HS-27A (cell line): ENCODE measurements around the gene RAI14.
"Not testable (repeated sequence)": the region's sequence is repeated elsewhere in the genome, so short reads cannot be mapped to it uniquely, and the experiment has no call there.

Source experiments
- DNase-seq: peaks from one replicate; pipeline ENCODE4 v3.0.0-alpha.2; 2012; ENCODE audit warnings: low read depth, missing footprints

The RAI14 gene

DNA sequence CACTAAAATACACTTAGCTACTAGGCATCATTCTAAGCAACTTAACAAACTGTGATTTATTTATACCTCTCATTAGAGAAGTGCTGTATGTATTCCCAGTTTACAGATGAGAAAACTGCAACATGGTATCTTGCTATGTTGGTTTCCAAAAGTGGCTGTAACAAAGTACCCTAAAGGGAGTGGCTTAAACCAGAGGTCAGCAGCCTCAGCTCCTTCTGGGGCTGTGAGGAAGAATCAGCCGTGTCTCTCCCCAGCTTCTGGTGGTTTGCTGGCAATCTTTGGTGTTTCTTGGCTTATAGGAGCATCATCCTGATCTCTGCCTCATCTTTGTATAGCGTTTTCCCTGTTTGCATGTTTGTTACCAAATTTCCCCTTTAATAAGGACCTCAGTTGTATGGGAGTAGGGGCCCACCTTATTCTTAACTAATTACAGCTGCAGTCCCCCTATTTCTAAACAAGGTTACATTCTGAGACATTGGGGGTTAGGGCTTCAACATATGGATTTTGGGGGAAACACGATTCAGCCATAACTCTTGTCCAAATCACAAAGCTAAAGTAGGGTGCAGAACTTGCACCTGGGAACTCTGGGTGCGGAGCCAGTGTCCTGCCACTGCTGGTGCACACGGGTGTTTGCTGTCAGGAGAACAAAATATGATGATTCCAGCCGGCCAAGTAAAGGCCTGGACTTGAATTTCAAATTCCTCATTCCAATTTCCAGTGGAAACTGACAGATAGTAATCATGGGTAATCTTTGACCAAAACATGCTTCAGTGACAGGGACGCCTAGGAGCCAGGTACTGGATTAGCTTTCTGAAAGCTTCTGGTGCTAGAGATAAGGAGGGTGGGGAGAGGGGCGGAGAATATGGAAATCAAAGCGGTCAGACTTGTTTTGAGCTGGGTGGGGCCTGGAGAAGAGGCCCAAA, 43.3 kb downstream of the RAI14 start:
- DNase-seq: no peak

GRCh38 chr5:34700078-34700452, 43.9 kb downstream of the RAI14 start:
- DNase-seq: no peak

- not testable (repeated sequence) for DNase-seq
Measured at GRCh38 chr5:34701442-34701841, 45.3 kb downstream of the RAI14 start.

GRCh38 chr5:34703767-34704713, 47.9 kb downstream of the RAI14 start:
- no peak for DNase-seq

DNA sequence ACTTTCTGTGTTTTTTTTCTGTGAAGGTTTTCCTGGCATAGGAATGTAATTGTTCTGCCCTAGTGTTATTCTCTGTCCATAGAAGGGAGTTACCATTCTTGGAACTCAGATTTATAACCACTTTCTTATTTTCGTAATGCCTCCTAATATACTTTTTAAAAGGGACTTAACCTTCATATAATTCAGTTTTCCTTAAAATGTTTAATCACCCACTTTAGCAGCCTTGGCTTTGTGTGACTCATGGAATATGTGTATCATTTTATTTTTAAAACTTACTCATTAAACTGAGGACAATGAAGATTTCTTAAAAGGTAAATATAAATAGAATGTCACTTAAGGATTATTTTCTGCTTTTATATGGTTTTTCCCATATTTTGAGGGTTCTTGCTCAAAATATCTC, 50.0 kb downstream of the RAI14 start:
- DNase-seq: no peak

- no peak for DNase-seq
Measured at GRCh38 chr5:34707451-34708107, 51.5 kb downstream of the RAI14 start.

DNA sequence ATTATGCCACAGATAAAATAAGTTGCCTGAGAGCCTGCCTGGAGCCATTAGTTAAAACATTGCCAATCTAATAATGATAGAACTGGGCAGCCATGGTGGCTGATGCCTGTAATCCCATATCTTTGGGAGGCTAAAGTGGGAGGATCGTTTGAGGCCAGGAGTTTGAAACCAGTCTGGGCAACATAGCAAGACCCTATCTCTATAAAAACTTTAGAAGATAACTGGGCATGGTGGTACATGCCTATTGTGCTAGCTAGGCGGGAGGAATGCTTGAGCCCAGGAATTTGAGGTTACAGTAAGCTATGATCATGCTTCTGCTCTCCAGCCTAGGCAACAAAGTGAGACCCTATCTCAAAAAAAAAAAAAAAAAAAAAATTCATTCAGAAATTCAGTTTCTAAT, 52.6 kb downstream of the RAI14 start:
- DNase-seq: no peak

GRCh38 chr5:34709861-34710673, 53.9 kb downstream of the RAI14 start:
- peak; percentile 81 for DNase-seq

DNA sequence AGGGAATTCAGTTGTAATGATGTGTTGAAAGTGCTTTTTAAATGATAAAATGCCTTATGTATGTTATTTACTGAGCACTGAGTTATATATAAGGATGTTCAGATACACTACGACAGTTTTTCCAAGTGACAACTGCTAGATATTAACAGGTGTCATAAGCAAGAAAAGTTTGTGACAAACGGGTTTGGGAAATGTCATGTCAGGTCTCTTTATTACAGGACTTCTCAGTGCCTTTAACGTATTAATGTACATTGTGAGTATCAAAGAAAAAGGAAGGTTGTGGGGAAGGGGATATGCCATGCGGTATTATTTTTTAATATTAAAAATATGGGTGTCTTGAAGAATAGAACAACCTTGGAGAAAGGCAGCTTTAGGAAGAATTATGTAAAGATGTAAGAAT, 56.4 kb downstream of the RAI14 start:
- DNase-seq: no peak

DNA sequence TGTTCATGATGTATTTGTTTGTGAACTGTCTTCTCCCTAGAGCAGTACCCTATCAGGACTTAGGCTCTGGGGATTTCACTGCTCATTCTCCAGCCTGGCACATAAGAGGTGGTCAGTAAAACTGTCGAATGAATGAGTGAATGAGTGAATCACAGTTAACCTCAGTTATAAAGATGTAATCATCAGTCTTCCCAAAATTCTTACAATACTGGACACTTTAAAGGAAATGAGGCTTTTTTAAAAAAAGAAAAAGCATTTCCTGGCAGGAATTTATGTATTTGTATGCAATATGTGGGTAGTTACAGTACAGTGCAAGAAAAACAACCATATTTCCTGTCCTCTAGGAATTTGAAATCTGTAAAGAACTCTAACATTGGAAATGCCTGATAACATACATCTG, 59.6 kb downstream of the RAI14 start:
- no peak for DNase-seq

DNA sequence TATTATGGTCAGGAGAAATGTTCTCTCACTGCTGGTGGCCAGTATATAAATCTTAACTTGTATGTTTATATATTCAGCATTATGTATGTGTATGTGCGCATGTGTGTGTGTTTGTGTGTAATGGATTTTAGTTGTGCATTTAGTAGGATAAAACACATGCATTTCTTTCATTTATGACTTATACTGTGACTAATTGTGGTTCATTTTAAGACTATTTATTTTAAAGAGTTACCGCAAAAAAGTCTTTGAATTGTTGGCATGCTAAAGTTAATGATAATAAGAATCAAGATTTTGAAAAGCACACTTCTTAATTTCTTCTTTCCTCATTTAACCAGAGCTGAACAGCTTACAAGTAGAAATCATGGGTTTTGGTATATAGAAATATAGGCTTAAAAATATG, 60.9 kb downstream of the RAI14 start:
- no peak for DNase-seq

- peak; percentile 93 for DNase-seq
Measured at GRCh38 chr5:34717426-34718327, 61.5 kb downstream of the RAI14 start.

DNA sequence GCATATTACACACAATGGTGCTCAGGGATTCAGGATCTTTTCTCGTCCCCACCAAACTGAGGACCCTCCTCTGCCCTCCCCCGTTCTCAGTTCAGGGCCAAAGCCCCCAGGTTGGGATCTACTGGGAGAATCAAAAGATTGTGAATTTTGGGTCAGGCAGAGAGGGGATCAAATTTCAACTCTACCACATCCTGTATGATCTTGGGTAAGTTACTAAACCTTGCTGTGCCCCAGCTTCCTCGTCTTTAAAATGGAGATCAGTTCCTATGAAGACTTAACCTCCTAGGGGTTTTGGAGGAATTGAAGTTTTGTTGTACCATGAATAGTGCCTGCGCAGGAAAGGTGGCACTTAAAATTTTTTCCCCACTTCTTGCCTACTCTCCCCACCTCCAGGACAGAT, 62.4 kb downstream of the RAI14 start:
- no peak for DNase-seq

- no peak for DNase-seq
Measured at GRCh38 chr5:34719029-34719428, 62.9 kb downstream of the RAI14 start.

DNA sequence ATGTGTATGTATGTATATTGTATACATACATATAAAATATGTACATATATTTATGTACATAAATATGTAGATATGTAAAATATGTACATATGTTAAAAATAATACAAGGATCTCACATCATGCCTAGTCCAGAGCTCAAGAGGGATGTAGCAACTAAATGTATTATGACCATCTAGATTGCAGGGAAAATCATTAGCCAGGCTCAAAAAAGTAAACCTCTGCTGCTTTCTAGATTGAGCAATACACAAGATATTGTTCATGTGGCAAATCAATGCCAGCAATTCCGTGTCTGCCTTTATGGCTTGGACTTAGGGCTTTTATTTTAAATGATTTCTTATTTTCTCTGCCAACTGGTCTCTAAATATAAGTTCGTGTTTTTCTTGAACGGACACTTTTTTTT, 65.2 kb downstream of the RAI14 start:
- DNase-seq: no peak

DNA sequence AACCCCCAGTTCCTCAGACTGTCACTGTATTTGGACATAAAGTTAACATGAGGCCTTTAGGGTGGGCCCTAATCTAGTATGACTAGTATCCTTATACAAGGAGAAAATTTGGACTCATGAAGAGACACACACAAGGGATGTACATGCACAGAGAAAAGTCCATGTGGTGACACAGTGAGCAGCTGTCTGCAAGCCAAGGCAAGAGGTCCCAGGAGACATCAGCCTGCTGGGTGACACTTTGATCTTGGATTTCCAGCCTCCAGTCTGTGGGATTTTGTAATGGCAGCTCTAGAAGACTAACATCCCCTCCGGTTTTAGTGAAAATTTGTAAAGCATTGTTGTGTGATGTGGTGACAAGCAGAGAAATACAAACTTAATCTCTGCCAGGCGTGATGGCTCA, 66.1 kb downstream of the RAI14 start:
- no peak for DNase-seq

DNA sequence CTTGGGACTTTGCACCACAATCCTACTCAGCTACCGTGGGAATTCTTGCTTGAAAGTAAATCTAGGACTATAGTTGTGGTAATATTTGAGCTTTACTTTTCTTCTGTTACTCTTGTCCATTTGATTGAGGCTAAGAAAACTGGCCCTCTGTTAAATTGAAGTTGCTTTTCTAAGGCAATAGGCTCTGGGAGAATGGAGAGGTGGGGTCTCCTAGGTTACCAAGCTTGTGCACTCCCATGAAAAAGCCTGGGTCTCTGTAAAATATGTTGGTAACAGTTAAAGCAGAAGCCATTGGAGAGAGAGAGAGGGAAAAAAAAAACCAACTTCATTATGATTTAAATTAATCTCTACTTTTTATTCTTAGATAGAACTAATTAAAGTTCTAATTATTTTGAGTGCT, 68.6 kb downstream of the RAI14 start:
- no peak for DNase-seq

DNA sequence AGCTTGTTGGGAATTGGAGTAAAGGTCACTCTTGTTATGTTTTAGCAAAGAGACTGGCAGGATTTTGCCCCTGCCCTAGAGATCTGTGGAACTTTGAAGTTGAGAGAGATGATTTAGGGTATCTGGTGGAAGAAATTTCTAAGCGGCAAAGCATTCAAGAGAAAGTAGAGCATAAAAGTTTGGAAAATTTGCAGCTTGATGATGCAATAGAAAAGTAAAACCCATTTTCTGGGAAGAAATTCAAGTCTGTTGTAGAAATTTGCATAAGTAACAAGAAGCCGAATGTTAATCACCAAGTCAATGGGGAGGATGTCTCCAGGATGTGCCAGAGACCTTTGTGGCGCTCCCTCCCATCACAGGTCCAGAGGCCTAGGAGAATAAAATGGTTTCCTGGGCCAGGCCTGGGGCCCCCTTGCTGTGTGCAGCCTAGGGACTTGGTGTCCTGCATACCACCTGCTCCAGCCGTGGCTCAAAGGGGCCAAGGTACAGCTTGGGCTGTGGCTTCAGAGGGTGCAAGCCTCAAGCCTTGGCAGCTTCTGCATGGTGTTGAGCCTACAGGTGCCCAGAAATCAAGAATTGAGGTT, 71.1 kb downstream of the RAI14 start:
- not testable (repeated sequence) for DNase-seq

GRCh38 chr5:34728236-34728635, 72.1 kb downstream of the RAI14 start:
- DNase-seq: no peak
